GM18502 (cell line): ENCODE data around the gene RPLP2.
A peak's percentile ranks its signal among the peaks of the same experiment; 100 is the strongest.

Source experiments
- ATAC-seq: cut with Tn5 transposase; IDR thresholded peaks from one replicate; pipeline ENCODE4 v1.9.1; 2021; ENCODE audit warnings: mild to moderate bottlenecking; ENCODE audit not compliant: unreplicated experiment, poor library complexity

Gene RPLP2

DNA sequence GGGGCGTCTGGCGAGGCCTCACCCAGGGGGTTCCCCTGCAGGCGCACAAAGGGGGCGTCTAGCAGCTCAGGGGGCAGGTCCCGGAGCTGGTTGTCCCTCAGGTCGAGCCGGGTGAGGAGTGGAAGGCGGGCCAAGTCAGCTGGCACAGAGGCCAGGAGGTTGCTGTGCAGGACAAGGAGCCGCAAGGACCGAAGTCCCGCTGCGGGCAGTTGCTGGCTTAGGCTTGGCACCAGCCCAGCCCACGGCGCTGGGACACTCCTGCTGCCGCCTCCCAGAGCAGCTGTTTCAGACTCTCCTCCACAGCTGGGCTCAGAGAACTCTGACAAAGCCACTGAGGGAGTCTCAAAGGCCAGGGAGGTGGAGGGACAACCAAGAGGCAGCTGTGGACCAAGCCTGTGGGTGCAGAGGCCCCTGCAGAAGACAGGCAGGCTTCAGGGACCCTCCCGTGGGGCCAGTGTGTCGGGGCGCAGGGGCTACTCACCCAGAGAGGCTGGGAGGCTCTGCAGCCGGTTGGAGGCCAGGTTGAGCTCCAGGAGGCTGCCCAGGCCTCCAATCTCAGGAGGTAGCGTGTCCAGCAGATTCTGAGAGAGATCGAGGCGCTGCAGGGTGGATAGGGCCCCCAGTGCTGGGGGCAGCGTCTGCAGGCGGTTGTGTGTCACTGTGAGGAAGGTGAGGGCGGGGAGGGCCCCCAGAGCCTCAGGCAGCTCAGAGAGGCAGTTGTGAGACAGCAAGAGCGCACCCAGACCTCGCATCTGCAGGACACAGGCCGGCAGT, 6.9 kb upstream of the RPLP2 start:
- ATAC-seq: no peak

DNA sequence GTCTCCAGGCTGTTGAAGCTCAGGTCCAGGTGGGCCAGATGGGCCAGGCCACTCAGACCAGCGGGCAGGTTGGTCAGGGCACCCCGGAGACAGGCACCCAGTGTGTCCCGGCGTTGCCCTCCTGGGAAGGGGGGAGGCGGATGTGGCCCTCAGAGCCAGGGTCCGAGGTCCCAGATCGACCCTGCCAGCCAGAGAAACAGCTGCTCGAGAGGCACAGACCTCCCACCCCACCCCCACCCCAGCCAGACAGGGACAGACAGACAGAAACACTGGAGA, 6.4 kb upstream of the RPLP2 start:
- no peak for ATAC-seq

- no peak for ATAC-seq
Measured at GRCh38 chr11:803770-804598, 5.8 kb upstream of the RPLP2 start.

GRCh38 chr11:804599-804964, 5.2 kb upstream of the RPLP2 start:
- ATAC-seq: no peak

DNA sequence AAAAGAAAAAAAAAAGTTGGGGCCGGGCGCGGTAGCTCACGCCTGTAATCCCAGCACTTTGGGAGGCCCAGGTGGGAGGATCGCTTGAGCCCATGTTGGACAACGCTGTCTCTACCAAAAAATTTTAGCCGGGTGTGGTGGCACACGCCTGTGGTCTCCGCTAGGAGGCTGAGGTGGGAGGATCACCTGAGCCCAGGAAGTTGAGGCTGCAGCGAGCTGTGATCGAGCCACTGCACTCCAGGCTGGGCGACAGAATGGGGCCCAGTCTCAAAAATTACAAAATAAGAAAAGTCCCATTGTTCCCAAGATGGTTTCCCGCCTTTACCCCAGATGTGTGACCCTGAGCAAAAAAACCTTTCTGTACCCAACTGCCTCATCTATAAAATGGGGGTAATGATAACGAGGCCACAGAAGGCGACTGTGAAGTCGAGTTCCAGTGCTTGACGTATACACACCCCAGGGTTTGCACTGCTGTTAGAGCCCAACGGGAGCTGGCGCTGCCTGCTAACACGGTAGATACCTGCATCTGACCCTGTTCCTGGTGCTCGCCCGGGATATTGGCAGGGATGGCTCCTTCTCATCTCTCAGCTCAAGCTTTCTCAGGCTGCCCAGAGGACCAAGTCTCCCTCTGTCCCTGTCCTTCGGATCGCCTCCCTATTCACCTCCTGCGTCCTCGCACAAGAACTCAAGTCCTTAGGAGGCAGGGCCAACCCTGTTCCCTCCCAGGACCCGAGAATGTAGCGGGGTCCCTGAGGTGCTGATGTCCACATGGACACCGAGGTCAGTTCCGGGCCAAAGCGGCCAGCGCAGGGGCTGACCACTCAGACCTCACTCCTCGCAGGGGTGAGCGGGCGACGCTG, 1.1 kb upstream of the RPLP2 start:
- no peak for ATAC-seq

GRCh38 chr11:810040-810567, 337 bp downstream of the RPLP2 start:
- ATAC-seq: no peak

DNA sequence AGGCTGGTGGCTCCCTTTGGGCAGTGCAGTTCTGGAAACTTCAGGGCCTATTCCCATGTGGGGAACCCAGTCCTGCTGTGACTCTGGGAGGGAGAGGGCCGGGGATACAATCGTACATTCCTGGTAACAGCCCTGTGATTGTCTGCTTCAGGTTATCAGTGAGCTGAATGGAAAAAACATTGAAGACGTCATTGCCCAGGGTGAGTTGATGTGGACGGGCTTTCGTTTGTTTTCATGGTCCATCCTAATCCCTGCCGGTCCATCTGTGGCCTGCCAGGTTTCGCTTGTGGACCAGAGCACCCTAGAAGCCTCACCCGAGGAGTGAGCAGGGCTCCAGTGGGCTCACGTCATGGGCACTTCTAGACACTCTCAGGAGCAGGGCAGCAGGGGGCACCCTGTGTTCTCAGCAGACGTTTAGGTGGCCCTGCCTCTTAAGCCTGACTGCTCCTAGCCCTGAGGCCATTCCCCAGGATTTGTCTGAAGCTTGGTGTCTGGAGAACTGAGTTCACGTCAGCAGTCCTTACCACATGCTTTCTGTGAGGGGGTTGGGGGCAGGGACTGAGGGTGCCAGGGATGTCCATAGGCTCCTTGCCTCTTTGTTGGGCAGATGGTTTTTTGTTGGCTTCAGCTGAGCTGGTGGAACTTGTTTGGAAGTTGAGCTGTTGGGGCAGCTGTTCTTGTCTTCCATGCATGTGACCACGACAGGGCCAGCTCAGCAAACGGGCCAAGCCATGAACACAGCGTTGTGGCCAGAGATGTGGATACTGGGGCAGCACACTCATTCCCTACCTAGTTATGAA, 1.9 kb downstream of the RPLP2 start:
- ATAC-seq: no peak

- ATAC-seq: no peak
Measured at GRCh38 chr11:812390-812789, 2.6 kb downstream of the RPLP2 start.

DNA sequence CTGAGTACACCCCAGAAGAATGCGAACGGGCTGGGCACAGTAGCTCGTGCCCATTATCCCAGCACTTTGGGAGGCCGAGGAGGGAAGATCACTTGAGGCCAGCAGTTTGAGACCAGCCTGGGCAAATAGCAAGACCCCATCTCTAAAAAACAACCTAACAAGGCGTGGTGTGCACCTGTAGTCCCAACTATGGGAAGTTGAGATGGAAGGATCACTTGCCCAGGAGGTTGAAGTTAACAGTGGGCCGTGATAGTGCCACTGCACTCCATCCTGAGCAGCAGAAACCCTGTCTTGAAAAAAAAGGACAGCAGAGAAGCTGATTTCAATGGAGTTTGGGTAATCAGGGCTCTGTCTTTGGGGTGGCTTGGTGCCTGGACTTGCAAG, 3.3 kb downstream of the RPLP2 start:
- no peak for ATAC-seq

DNA sequence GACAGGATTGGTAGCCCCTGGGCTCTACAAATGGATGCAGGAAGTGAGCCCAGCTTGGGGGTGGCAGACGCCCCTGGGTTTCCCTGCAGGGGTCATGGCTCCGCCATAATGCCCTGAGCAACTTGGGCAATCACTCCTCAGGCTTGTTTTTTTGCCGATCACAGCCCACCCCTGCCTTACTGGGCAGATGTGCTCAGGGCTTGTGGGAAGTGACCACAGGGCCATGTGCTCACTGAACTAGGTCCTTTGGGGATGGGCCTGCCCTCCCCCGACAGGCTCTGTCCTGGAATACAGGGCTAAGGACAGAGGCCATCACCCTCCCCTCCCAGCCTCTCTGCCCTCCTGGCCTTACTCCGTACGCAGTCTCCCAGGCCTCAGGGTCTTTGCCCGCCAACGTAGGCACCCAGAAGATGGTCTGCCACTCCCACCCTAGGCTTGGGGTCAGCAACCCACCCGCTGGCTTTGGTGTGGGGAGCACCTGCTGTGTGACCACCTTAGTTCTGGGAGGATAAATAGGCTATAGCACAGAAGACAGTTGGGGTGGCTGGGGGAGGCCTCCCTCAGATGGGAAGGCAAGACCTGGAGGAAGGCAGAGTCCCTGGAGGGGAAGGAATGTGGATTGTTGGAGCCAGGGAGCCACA, 3.8 kb downstream of the RPLP2 start:
- ATAC-seq: no peak

DNA sequence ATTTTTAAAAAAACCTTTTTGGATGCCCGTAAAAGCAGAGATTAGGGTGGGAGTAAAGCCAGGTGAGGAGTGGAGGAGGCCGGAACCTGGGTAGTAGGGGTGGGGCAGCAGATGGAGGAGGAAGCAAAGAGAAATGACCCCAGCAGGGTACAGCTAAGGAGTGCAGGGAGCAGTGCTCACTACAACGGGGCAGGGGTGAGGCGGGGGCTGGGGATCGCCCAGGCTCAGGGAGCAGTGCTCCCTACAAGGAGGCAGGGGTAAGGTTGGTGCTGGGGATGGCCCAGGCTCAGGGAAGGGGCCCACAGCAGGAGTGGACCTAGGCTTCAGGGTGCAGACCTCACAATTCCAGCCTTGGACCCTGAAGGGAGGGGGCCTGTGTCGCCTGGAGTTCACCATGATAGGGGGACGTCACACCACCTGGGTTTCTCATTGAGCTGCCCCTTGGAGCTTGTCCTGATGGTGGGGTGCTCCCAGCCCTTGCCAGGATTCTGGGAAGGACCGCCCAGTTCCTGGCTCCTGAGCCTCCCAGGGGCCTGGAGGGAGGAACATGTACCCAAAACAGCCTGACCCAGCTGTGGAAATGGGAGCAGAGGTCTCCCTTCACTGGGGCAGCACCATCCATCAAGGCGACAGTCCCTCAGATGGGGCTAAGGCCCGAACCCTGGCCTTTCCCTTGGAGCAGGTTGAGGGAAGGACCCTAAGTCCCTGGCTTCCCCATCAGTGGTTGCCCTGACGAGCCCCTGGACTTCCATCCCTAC, 6.1 kb downstream of the RPLP2 start:
- no peak for ATAC-seq

GRCh38 chr11:816433-816779, 6.6 kb downstream of the RPLP2 start:
- ATAC-seq: no peak

- no peak for ATAC-seq
Measured at GRCh38 chr11:818396-819128, 8.8 kb downstream of the RPLP2 start, which contains the start of gene PNPLA2. TSS of gene PNPLA2 (plus strand) at chr11:818914. CDS start at chr11:819719, 805 bp downstream.

DNA sequence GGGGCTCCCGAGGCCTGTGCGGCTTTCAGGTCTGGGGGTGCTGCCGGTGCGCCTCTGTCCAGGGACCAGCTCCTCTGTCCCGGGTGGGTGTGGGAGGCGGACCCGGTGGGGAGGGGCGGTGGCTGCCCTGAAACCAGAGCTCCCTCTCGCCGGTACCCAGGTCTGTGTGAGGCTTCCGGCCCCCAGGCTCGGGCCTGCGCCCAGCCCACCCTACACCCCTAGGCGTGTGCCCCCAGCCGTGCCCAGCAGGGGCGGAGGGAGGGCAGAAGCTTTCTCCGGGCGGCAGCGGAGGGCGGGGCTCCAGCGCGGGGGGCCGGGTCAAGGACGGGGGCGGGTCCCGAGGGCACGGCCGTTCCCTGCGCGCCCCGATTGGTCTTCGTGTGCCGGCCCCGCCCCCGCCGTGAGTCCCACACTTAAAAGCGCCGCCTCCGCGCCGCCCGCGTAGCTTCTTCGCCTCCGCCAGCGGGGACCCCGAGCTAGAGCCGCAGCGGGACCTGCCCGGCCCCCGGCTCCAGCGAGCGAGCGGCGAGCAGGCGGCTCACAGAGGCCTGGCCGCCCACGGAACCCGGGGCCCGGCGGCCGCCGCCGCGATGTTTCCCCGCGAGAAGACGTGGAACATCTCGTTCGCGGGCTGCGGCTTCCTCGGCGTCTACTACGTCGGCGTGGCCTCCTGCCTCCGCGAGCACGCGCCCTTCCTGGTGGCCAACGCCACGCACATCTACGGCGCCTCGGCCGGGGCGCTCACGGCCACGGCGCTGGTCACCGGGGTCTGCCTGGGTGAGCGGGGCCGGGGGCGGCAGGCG, 9.6 kb downstream of the RPLP2 start:
- ATAC-seq: peak; percentile 61

GRCh38 chr11:819943-820649, 10.3 kb downstream of the RPLP2 start:
- peak; percentile 71 for ATAC-seq

DNA sequence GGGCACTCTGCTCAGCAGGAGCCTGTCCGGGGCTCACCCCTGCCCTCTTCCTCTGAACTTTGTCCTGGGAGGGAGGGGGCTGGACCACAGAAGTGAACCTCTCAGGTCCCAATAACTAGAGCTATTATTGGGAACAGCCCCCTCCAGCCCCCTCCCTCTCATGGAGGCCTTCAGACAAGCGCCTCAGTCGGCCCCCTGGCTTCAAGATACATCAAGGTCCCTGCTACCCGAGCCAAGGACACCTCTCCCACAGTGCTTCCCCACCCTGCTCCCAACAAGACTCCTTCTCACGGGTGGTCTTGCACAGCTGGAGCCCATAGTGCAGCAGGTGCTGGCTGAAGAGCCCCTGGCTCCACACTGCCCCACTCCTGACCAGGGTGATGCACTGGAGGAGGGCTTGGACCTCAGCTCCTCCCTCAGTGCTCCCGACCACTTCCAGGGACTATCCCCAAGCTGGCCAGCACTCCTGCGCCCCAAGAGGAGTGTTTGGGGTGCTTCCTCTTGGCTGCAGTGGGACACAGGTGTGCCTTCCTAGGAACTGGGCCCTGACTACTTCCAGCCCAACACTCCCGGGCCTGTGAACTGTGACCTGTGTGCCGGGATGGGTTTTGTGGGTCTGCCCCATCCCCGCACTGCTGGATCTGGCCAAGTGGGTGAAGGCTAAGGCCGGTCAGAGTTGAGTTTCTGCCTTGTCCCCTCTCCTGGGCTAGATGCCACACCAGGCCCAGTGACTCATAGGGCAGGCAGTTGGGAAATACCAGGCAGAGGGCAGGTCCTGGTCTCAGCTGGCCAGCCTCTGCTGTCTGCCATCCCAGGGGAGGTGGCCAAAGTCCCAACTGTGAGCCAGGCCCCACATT, 11.1 kb downstream of the RPLP2 start:
- ATAC-seq: no peak
